ENCODE data around the gene LYPD6B. TPM values are rescaled to one million over a fixed set of nuclear protein-coding genes. Genes with fewer than 3 reads are reported as not detected.

Gene LYPD6B
- total RNA-seq, 1 donor from 2014 or later = 23.7 TPM

GRCh38 chr2:149005471-149006077, 32.9 kb upstream of the LYPD6B start:
- no peak for DNase-seq (ENCODE audit: extremely low spot score, unreplicated experiment)
- no peaks in the 10 kb centered on the region for H3K9me3 Mint-ChIP-seq
- peaks cover 39% of the 10 kb centered on the region for H3K36me3 Mint-ChIP-seq
- peak overlapping the region; percentile 12 for H3K4me3 Mint-ChIP-seq
- peak overlapping the region; percentile 55 for H3K27ac Mint-ChIP-seq
- TF ChIP-seq CTCF (conservative IDR thresholded peaks at IDR 0.05) = no peak
- peaks cover 29% of the 10 kb centered on the region for H3K4me1 Mint-ChIP-seq (ENCODE audit: unreplicated experiment)
- H3K27me3 Mint-ChIP-seq = no peaks in the 10 kb centered on the region

GRCh38 chr2:149006883-149007543, 31.5 kb upstream of the LYPD6B start:
- DNase-seq (ENCODE audit: extremely low spot score, unreplicated experiment) = no peak
- Mint-ChIP-seq H3K36me3 (peaks cover 38% of the 10 kb centered on the region), H3K9me3 (no peaks in the 10 kb centered on the region), H3K4me3 (no peak overlapping the region), H3K27ac (no peak overlapping the region), H3K27me3 (no peaks in the 10 kb centered on the region), H3K4me1 (ENCODE audit: unreplicated experiment) (peaks cover 29% of the 10 kb centered on the region)
- TF ChIP-seq CTCF (conservative IDR thresholded peaks at IDR 0.05) = no peak

GRCh38 chr2:149008381-149008780, 30.1 kb upstream of the LYPD6B start:
- no peak for DNase-seq (ENCODE audit: extremely low spot score, unreplicated experiment)
- H3K4me3 Mint-ChIP-seq = no peak overlapping the region
- H3K4me1 Mint-ChIP-seq (ENCODE audit: unreplicated experiment) = peaks cover 28% of the 10 kb centered on the region
- no peaks in the 10 kb centered on the region for H3K27me3 Mint-ChIP-seq
- TF ChIP-seq CTCF (conservative IDR thresholded peaks at IDR 0.05) = no peak
- H3K27ac Mint-ChIP-seq = no peak overlapping the region
- no peaks in the 10 kb centered on the region for H3K9me3 Mint-ChIP-seq
- peaks cover 33% of the 10 kb centered on the region for H3K36me3 Mint-ChIP-seq

- no peak for DNase-seq (ENCODE audit: extremely low spot score, unreplicated experiment)
- Mint-ChIP-seq H3K36me3 (peaks cover 27% of the 10 kb centered on the region), H3K27me3 (no peaks in the 10 kb centered on the region), H3K27ac (no peak overlapping the region), H3K4me1 (ENCODE audit: unreplicated experiment) (peaks cover 18% of the 10 kb centered on the region), H3K9me3 (no peaks in the 10 kb centered on the region), H3K4me3 (no peak overlapping the region)
- TF ChIP-seq CTCF (conservative IDR thresholded peaks at IDR 0.05) = no peak
Observed at GRCh38 chr2:149009576-149010461, 28.7 kb upstream of the LYPD6B start.

GRCh38 chr2:149012545-149012944, 26.0 kb upstream of the LYPD6B start:
- no peaks in the 10 kb centered on the region for H3K27me3 Mint-ChIP-seq
- TF ChIP-seq CTCF (conservative IDR thresholded peaks at IDR 0.05) = no peak
- DNase-seq (ENCODE audit: extremely low spot score, unreplicated experiment) = no peak
- peaks cover 24% of the 10 kb centered on the region for H3K4me1 Mint-ChIP-seq (ENCODE audit: unreplicated experiment)
- peaks cover 21% of the 10 kb centered on the region for H3K36me3 Mint-ChIP-seq
- no peak overlapping the region for H3K27ac Mint-ChIP-seq
- no peaks in the 10 kb centered on the region for H3K9me3 Mint-ChIP-seq
- H3K4me3 Mint-ChIP-seq = no peak overlapping the region
